GM06990 (cell line): ENCODE data around the gene CDKN2AIP.
A peak's percentile ranks its signal among the peaks of the same experiment; 100 is the strongest.

Source experiments
- DNase-seq: peaks from one replicate; pipeline ENCODE4 v3.0.0-alpha.2; 2011; ENCODE audit not compliant: insufficient read length; ENCODE audit errors: extremely low read depth
- H3K27me3 ChIP-seq: replicated peaks from 2 replicates; pipeline ENCODE4 v1.6.0; 2011; ENCODE audit warnings: low read length; ENCODE audit not compliant: control insufficient read depth, insufficient read depth
- H3K36me3 ChIP-seq: 2 replicates; pipeline ENCODE4 v1.5.1; 2011; ENCODE audit warnings: low read length; ENCODE audit not compliant: control insufficient read depth, insufficient read depth
- H3K4me3 ChIP-seq: replicated peaks from 2 replicates; pipeline ENCODE4 v1.5.1; 2011; ENCODE audit warnings: low read depth, mild to moderate bottlenecking, control low read depth, low read length
- TF ChIP-seq, protein P1 (sequence below): IDR thresholded peaks from 2 replicates; pipeline ENCODE4 v1.5.1; 2011; ENCODE audit warnings: low read length, control low read depth, mild to moderate bottlenecking, inconsistent platforms; ENCODE audit not compliant: insufficient read depth, poor library complexity, severe bottlenecking

The CDKN2AIP gene, protein sequence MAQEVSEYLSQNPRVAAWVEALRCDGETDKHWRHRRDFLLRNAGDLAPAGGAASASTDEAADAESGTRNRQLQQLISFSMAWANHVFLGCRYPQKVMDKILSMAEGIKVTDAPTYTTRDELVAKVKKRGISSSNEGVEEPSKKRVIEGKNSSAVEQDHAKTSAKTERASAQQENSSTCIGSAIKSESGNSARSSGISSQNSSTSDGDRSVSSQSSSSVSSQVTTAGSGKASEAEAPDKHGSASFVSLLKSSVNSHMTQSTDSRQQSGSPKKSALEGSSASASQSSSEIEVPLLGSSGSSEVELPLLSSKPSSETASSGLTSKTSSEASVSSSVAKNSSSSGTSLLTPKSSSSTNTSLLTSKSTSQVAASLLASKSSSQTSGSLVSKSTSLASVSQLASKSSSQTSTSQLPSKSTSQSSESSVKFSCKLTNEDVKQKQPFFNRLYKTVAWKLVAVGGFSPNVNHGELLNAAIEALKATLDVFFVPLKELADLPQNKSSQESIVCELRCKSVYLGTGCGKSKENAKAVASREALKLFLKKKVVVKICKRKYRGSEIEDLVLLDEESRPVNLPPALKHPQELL

DNA sequence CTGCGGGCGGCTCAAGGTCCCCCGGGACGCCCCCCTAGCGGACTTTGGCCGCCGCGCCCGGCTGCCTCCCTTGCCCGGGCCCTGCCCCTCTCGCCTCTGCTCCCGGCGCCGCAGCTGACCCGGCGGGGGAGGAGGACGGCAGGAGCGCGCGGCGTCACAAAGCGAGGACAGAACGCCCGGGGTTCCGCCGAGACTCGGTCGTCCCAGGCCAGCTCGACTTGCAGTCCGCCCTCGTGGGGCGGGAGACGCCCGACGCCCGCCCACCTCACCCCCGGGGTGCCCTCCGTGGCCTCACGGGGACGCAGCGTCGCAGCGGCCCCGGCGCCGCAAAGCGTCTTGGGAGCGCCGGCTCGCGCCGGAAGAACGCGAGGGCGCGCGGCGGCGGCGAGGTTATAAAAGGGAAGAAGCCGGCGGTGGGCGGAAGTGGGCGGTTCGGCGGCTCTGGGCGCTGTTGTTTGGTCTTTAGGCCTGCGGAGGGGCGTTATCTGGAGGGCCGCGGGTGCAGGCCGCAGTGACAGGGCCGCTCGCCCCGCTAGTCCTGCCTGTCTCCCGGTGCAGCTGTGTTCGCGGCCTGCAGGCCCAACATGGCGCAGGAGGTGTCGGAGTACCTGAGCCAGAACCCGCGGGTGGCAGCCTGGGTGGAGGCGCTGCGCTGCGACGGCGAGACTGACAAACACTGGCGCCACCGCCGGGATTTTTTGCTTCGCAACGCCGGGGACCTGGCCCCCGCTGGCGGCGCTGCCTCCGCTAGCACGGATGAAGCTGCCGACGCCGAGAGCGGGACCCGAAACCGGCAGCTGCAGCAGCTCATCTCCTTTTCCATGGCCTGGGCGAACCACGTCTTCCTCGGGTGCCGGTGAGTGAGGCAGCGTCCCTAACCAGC is at the start of gene CDKN2AIP:
Gene CDKN2AIP, plus strand, starts transcription at position 423 of the 883 bp plus-strand sequence. Its CDS starts 162 bp downstream, at position 585.
- H3K36me3 ChIP-seq = peaks cover 13% of the 10 kb centered on the region
- TF ChIP-seq, protein P1, sequence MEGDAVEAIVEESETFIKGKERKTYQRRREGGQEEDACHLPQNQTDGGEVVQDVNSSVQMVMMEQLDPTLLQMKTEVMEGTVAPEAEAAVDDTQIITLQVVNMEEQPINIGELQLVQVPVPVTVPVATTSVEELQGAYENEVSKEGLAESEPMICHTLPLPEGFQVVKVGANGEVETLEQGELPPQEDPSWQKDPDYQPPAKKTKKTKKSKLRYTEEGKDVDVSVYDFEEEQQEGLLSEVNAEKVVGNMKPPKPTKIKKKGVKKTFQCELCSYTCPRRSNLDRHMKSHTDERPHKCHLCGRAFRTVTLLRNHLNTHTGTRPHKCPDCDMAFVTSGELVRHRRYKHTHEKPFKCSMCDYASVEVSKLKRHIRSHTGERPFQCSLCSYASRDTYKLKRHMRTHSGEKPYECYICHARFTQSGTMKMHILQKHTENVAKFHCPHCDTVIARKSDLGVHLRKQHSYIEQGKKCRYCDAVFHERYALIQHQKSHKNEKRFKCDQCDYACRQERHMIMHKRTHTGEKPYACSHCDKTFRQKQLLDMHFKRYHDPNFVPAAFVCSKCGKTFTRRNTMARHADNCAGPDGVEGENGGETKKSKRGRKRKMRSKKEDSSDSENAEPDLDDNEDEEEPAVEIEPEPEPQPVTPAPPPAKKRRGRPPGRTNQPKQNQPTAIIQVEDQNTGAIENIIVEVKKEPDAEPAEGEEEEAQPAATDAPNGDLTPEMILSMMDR = peak; percentile 32

DNA sequence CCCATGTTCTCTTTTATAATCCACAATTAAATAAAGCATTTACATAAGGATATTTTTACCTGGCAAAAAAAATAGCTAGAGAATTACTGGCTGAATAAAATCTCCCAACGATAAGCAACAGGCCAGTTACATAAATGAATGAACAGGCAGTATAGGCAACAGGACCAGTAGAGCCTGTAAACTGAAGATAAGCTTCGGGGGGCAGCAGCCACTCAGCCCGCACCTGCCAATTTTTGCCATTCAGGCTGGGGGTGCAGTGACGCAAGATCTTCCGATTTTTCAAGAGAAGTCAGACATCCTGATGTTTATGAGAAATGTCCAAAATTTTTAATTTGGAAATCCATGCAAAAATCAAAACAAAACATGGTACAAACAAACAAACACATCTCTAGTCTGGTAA is 49.0 kb upstream of the CDKN2AIP start:
- TF ChIP-seq, protein P1 = no peak
- Histone ChIP-seq H3K4me3 (no peak overlapping the region), H3K27me3 (no peaks in the 10 kb centered on the region; the same call in 1 of the 2 replicates)

More for the DNA sequence above, at the start of gene CDKN2AIP:
- Histone ChIP-seq H3K4me3 (peak within 1 kb of the TSS; percentile 89), H3K27me3 (no peaks in the 10 kb centered on the region)
- peak; percentile 98 for DNase-seq

DNA sequence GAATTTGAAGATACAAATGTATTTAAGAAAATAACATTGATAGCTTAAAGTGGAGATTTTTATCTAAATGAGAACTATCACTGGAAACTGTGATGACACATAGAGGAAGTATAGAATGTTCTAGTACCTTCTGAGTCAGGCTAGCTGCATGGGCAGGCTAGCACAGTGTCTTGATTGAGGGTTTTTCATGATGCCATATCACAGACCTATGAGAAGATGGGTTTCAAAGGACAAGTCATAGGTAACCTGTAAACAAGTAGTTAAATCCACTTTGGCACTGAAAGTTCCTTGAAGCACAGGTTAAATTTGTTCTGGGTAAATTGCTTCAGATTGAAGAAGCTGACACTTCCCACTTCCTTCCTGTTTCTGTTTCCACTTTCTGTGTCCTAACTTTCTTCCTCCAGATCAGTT is 48.2 kb upstream of the CDKN2AIP start:
- no peak for DNase-seq
- no peaks in the 10 kb centered on the region for H3K36me3 ChIP-seq
- no peaks in the 10 kb centered on the region; the same call in 1 of the 2 replicates for H3K27me3 ChIP-seq
- TF ChIP-seq, protein P1 = no peak
- no peak overlapping the region for H3K4me3 ChIP-seq

More for the DNA sequence above, 49.0 kb upstream of the CDKN2AIP start:
- DNase-seq = no peak
- H3K36me3 ChIP-seq = no peaks in the 10 kb centered on the region

DNA sequence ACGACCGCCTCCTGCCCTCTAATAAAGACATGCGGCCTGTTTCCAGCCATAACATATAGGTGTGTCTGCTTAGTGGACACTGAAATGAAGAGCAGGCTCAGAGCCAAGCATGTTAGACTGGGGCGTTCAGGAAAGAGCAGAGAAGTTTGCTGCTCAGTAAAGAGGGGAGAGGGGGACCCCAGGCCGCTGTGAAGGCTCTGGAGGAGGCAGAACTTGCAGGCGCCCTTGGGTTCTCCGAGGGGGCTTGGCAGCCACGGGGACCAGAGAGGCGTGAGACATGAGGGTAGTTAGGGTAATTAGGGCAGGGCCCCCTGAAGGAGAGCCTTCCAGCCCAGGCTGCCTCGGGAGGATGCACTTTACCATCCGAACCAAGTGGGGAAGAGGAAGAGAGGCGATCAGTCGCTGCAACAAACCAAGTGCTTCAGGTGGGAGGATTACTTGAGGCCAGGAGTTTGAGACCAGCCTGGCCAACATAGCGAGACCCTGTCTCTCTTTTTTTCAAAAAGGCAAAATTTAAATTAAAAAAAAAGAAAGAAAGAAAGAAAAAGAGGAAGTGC is 46.6 kb upstream of the CDKN2AIP start:
- Histone ChIP-seq H3K36me3 (no peaks in the 10 kb centered on the region), H3K27me3 (no peaks in the 10 kb centered on the region; the same call in 1 of the 2 replicates), H3K4me3 (peak overlapping the region; percentile 53)
- TF ChIP-seq, protein P1 = no peak
- no peak for DNase-seq
